Neural progenitor cell (in vitro differentiated cells): Measurements from ENCODE around the gene EDEM2. TPM values are rescaled to one million over a fixed set of nuclear protein-coding genes. Genes with fewer than 3 reads are reported as not detected.
"Not testable (repeated sequence)": the region's sequence is repeated elsewhere in the genome, so short reads cannot be mapped to it uniquely, and the experiment has no call there.

Experiments used
- DNase-seq: peaks from one replicate; pipeline ENCODE4 v3.0.0-alpha.2; 2016; ENCODE audit warnings: low spot score
- H2AFZ ChIP-seq: fragments of 200-600 bp; sonication (generic); replicated peaks from 2 replicates; pipeline ENCODE4 v1.6.1; 2016; ENCODE audit warnings: antibody characterized with exemption
- H3F3A ChIP-seq: fragments of 200-600 bp; sonication (generic); 2 replicates; pipeline ENCODE4 v1.6.1; 2016; ENCODE audit warnings: antibody characterized with exemption, low read depth
- H3K27ac ChIP-seq: fragments of 200-600 bp; sonication (generic); 2 replicates; pipeline ENCODE4 v1.5.1; 2016; ENCODE audit warnings: mild to moderate bottlenecking
- H3K27me3 ChIP-seq: fragments of 200-600 bp; sonication (generic); 2 replicates; pipeline ENCODE4 v1.6.1; 2016; ENCODE audit warnings: mild to moderate bottlenecking, moderate library complexity
- H3K36me3 ChIP-seq: fragments of 200-600 bp; sonication (generic); 2 replicates; pipeline ENCODE4 v1.5.1; 2016
- H3K4me1 ChIP-seq: fragments of 200-600 bp; sonication (generic); 2 replicates; pipeline ENCODE4 v1.6.1; 2016; ENCODE audit warnings: mixed run types
- H3K4me2 ChIP-seq: fragments of 200-600 bp; sonication (generic); 2 replicates; pipeline ENCODE4 v1.6.1; 2016
- H3K4me3 ChIP-seq: fragments of 200-600 bp; sonication (generic); 2 replicates; pipeline ENCODE4 v1.5.1; 2016
- H3K79me2 ChIP-seq: fragments of 200-600 bp; sonication (generic); 2 replicates; pipeline ENCODE4 v1.6.1; 2016; ENCODE audit warnings: low read depth
- H3K9ac ChIP-seq: fragments of 200-600 bp; sonication (generic); 2 replicates; pipeline ENCODE4 v1.6.1; 2016
- H3K9me3 ChIP-seq: fragments of 200-600 bp; sonication (generic); 2 replicates; pipeline ENCODE4 v1.5.1; 2016; ENCODE audit warnings: low read depth
- H4K20me1 ChIP-seq: fragments of 200-600 bp; sonication (generic); 2 replicates; pipeline ENCODE4 v1.6.1; 2016; ENCODE audit warnings: low read depth
- H3K27ac Mint-ChIP-seq: 3 replicates; pipeline ENCODE4 v1.8.0; 2021; ENCODE audit warnings: mixed read lengths
- H3K27me3 Mint-ChIP-seq: 2 replicates; pipeline ENCODE4 v1.8.0; 2022; ENCODE audit warnings: low read depth, mild to moderate bottlenecking, inconsistent platforms, moderate library complexity, mixed read lengths; ENCODE audit not compliant: insufficient read depth
- H3K36me3 Mint-ChIP-seq: 3 replicates; pipeline ENCODE4 v1.8.0; 2021; ENCODE audit warnings: mixed read lengths
- H3K4me1 Mint-ChIP-seq: 3 replicates; pipeline ENCODE4 v1.8.0; 2021; ENCODE audit warnings: mixed read lengths
- H3K4me3 Mint-ChIP-seq: 3 replicates; pipeline ENCODE4 v1.8.0; 2021; ENCODE audit warnings: mild to moderate bottlenecking, moderate library complexity, mixed read lengths
- H3K9me3 Mint-ChIP-seq: 3 replicates; pipeline ENCODE4 v1.8.0; 2020; ENCODE audit warnings: mixed read lengths
- EZH2 ChIP-seq: fragments of 200-600 bp; sonication (generic); IDR thresholded peaks from 2 replicates; pipeline ENCODE4 v1.6.1; 2017; ENCODE audit warnings: antibody characterized with exemption, mild to moderate bottlenecking, moderate library complexity
- EZH2phosphoT487 ChIP-seq: fragments of 200-600 bp; sonication (generic); IDR thresholded peaks from 2 replicates; pipeline ENCODE4 v1.6.1; 2017; ENCODE audit warnings: antibody characterized with exemption
- total RNA-seq: library from RNA; depleted of rRNA; stranded (reverse); fragments of >200 nt; gene quantifications from 2 replicates; pipeline ENCODE4 v1.2.3, GENCODE V29; 2015; ENCODE audit warnings: low replicate concordance
- TF ChIP-seq, protein P1 (sequence below): fragments of 200-600 bp; sonication (generic); IDR thresholded peaks from 2 replicates; pipeline ENCODE4 v1.5.1; 2017; ENCODE audit warnings: antibody characterized with exemption, mild to moderate bottlenecking

The EDEM2 gene
- total RNA-seq, 1 donor from 2014 or later = 9.3 TPM

DNA sequence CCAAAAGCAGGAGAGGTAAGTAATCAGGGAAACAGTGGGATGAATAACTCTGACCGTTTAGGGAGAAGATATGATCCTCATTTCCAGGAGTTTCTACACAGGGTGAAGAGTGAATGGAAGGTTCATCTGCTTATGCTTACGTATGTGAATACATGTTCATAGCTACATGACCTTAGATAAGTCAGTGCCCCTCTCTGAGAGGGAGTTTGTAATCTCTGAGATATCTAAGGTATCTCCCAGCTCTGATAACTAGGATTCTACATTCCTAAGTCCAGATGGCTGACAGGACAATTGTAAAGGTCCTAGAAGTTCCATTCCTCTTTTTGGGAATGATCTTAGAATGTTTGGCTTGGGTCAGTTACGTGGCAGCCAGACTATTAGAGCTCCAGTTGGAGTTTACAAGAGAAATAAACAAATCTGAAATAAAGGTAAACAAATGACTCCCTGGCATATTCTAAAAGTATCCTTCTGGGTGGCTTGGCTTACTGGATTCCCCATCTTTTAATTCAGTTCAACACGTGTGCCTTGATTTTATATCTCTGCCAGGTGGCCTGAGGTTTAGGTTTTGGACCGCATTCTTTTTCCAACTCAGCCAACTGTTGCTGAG is 40.6 kb upstream of the EDEM2 start:
- Mint-ChIP-seq H3K4me3 (no peak overlapping the region), H3K9me3 (peaks cover 4% of the 10 kb centered on the region), H3K27ac (no peak overlapping the region), H3K4me1 (peaks cover 6% of the 10 kb centered on the region), H3K36me3 (no peaks in the 10 kb centered on the region), H3K27me3 (peaks cover 2% of the 10 kb centered on the region)
- no peaks in the 10 kb centered on the region for H4K20me1 ChIP-seq
- no peak overlapping the region for H3K9ac ChIP-seq
- no peak overlapping the region for H3K4me2 ChIP-seq
- no peak for TF ChIP-seq EZH2
- TF ChIP-seq, protein P1, sequence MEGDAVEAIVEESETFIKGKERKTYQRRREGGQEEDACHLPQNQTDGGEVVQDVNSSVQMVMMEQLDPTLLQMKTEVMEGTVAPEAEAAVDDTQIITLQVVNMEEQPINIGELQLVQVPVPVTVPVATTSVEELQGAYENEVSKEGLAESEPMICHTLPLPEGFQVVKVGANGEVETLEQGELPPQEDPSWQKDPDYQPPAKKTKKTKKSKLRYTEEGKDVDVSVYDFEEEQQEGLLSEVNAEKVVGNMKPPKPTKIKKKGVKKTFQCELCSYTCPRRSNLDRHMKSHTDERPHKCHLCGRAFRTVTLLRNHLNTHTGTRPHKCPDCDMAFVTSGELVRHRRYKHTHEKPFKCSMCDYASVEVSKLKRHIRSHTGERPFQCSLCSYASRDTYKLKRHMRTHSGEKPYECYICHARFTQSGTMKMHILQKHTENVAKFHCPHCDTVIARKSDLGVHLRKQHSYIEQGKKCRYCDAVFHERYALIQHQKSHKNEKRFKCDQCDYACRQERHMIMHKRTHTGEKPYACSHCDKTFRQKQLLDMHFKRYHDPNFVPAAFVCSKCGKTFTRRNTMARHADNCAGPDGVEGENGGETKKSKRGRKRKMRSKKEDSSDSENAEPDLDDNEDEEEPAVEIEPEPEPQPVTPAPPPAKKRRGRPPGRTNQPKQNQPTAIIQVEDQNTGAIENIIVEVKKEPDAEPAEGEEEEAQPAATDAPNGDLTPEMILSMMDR = no peak
- no peak for TF ChIP-seq EZH2phosphoT487
- no peak for DNase-seq
- H3K4me1 ChIP-seq = peaks cover 4% of the 10 kb centered on the region
- no peaks in the 10 kb centered on the region for H3K9me3 ChIP-seq
- H3K27me3 ChIP-seq = no peaks in the 10 kb centered on the region
- no peak overlapping the region for H3K27ac ChIP-seq
- no peak overlapping the region for H3K4me3 ChIP-seq
- no peak overlapping the region for H2AFZ ChIP-seq
- no peaks in the 10 kb centered on the region for H3K79me2 ChIP-seq
- H3F3A ChIP-seq = peaks cover 3% of the 10 kb centered on the region
- H3K36me3 ChIP-seq = no peaks in the 10 kb centered on the region

- not testable (repeated sequence) for H3K36me3 ChIP-seq, H3K9ac ChIP-seq, H3K27me3 ChIP-seq, H3K4me1 Mint-ChIP-seq, H3K9me3 Mint-ChIP-seq, H2AFZ ChIP-seq, H3K36me3 Mint-ChIP-seq, H3K27me3 Mint-ChIP-seq, H3K4me3 ChIP-seq, H3K4me2 ChIP-seq, H3K4me3 Mint-ChIP-seq, H3K79me2 ChIP-seq, H3K4me1 ChIP-seq, H3F3A ChIP-seq, H3K9me3 ChIP-seq, H4K20me1 ChIP-seq, DNase-seq, H3K27ac Mint-ChIP-seq, H3K27ac ChIP-seq
Measured at GRCh38 chr20:35186691-35187289, 39.7 kb upstream of the EDEM2 start.

DNA sequence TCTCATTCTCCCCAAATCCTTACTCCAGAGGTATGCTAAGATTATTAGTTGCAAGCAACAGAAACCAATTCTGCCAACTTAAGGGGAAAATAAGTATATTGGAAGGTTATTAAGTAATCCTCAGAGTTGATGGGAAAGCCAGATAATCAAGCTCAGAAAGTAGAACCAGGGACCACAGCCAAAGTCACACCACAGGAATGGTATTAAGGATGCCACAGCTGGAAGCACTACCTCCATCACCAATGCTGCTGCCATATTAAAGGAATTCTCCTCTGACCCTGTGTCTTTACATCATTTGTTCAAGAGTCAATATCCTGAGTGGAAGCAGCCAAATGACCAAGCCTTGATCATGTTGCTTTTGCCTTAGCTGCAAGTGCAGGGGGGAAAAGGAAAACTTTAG is 34.6 kb upstream of the EDEM2 start:
- no peaks in the 10 kb centered on the region for H3K36me3 ChIP-seq
- TF ChIP-seq EZH2 = no peak
- TF ChIP-seq, protein P1 = no peak
- TF ChIP-seq EZH2phosphoT487 = no peak

GRCh38 chr20:35180266-35180665 is 33.1 kb upstream of the EDEM2 start:
- Histone ChIP-seq H3K27me3 (no peaks in the 10 kb centered on the region), H3K4me3 (no peak overlapping the region), H3F3A (no peaks in the 10 kb centered on the region), H3K79me2 (no peaks in the 10 kb centered on the region), H2AFZ (no peak overlapping the region), H4K20me1 (no peaks in the 10 kb centered on the region), H3K9me3 (no peaks in the 10 kb centered on the region), H3K36me3 (no peaks in the 10 kb centered on the region), H3K4me1 (no peaks in the 10 kb centered on the region), H3K4me2 (no peak overlapping the region), H3K9ac (no peak overlapping the region), H3K27ac (no peak overlapping the region)
- Mint-ChIP-seq H3K27ac (no peak overlapping the region), H3K4me1 (no peaks in the 10 kb centered on the region), H3K9me3 (peaks cover 3% of the 10 kb centered on the region), H3K4me3 (no peak overlapping the region), H3K36me3 (no peaks in the 10 kb centered on the region), H3K27me3 (peaks cover 11% of the 10 kb centered on the region)
- TF ChIP-seq EZH2phosphoT487 (no peak), EZH2 (no peak)
- TF ChIP-seq, protein P1 = no peak
- DNase-seq = no peak

More for the DNA sequence above, 34.6 kb upstream of the EDEM2 start:
- Histone ChIP-seq H3K27me3 (no peaks in the 10 kb centered on the region), H3K27ac (no peak overlapping the region), H3K4me1 (no peaks in the 10 kb centered on the region), H4K20me1 (no peaks in the 10 kb centered on the region), H3F3A (no peaks in the 10 kb centered on the region), H2AFZ (no peak overlapping the region), H3K9me3 (no peaks in the 10 kb centered on the region), H3K9ac (no peak overlapping the region), H3K4me2 (no peak overlapping the region), H3K79me2 (no peaks in the 10 kb centered on the region), H3K4me3 (no peak overlapping the region)
- Mint-ChIP-seq H3K4me3 (no peak overlapping the region), H3K4me1 (no peaks in the 10 kb centered on the region), H3K27ac (no peak overlapping the region), H3K36me3 (no peaks in the 10 kb centered on the region), H3K27me3 (peaks cover 11% of the 10 kb centered on the region), H3K9me3 (no peaks in the 10 kb centered on the region)
- DNase-seq = no peak
